Kidney epithelial cell (primary cell): ENCODE data around the gene EFCAB6. TPM values are rescaled to one million over a fixed set of nuclear protein-coding genes. Genes with fewer than 3 reads are reported as not detected.

Source experiments
- DNase-seq: peaks from one replicate; pipeline ENCODE4 v3.0.0-alpha.2; 2010; ENCODE audit warnings: low read depth
- H3K27me3 ChIP-seq: 2 replicates; pipeline ENCODE4 v1.6.0; 2011; ENCODE audit warnings: low read length; ENCODE audit not compliant: control insufficient read depth, insufficient read depth
- H3K36me3 ChIP-seq: 2 replicates; pipeline ENCODE4 v1.5.1; 2011; ENCODE audit warnings: low read length; ENCODE audit not compliant: control insufficient read depth, insufficient read depth
- H3K4me3 ChIP-seq: 2 replicates; pipeline ENCODE4 v1.5.1; 2011; ENCODE audit warnings: low read depth, mild to moderate bottlenecking, control low read depth, low read length
- CTCF ChIP-seq: IDR thresholded peaks from 2 replicates; pipeline ENCODE4 v1.5.1; 2011; ENCODE audit warnings: mild to moderate bottlenecking, moderate library complexity, low read length, control low read depth, inconsistent platforms; ENCODE audit not compliant: insufficient read depth, poor library complexity, severe bottlenecking
- total RNA-seq: library from RNA; depleted of rRNA; stranded (reverse); fragments of >200 nt; gene quantifications from 2 replicates; pipeline ENCODE4 v1.2.3, GENCODE V29; 2015

Gene EFCAB6
- total RNA-seq, 1 donor from 2014 or later: 2.3 TPM

- no peak for TF ChIP-seq CTCF
- DNase-seq: no peak
- no peak overlapping the region for H3K4me3 ChIP-seq
- no peaks in the 10 kb centered on the region for H3K36me3 ChIP-seq
- no peaks in the 10 kb centered on the region for H3K27me3 ChIP-seq
Measured at GRCh38 chr22:43817402-43817801, 5.3 kb upstream of the EFCAB6 start.

DNA sequence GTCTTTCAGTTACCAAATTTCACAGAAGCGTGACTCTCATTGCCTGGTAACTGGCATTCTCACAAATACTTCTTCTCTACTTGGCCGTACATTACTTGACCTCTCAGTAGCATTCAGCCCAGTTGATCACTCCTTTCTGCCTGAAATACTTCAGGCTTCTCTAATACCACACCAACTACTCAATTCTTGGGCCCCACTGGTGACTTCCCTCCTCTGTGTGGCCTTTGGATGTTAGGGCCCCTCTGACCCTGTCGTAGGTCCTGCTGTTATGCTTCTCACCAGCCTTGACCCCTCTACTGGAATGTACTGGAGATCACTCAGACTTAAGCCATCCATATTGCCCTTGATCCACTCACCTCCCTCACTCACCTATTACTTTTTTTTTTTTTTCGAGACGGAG, 2.2 kb upstream of the EFCAB6 start:
- DNase-seq: no peak
- TF ChIP-seq CTCF: no peak
- Histone ChIP-seq H3K4me3 (no peak overlapping the region), H3K36me3 (no peaks in the 10 kb centered on the region), H3K27me3 (no peaks in the 10 kb centered on the region)

DNA sequence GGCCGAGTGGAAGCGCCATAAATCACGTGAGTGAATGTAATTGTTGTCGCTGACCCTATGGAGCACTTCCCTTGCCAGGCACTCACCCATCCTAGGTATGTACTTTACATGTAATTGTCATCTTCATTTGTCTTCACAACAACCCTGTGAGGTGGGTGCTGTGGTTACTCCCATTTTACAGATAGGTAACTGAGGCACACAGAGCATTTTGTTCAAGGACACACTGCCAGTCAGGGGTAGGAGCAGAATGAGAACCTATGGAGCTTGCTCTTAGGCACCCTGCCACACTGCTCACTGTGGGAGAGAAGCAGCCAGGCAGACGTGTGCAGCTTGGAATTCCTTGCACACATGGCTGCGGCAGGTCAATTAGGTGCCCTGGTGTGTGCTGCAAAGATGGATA, 785 bp upstream of the EFCAB6 start:
- peak overlapping the region; percentile 93 for H3K4me3 ChIP-seq
- no peak for DNase-seq
- no peak for TF ChIP-seq CTCF

DNA sequence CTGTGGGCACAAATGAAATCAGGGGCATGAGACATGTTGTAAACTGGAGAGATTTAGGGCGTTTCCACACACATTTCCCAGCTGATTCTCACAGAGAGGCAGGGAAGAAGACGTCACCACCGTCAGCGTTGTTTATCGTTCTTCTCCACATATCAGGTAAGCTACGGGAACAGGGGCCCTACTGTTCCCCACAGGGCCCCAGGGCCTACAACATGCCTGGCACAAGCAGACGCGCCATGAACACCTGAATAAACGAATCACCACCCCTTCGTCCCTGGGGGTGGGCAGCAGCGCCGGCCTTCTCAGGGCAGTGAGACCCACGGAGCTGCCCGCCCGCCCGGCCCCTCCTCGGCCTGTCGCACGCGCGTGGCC, 342 bp downstream of the EFCAB6 start:
- no peak for TF ChIP-seq CTCF
- Histone ChIP-seq H3K27me3 (no peaks in the 10 kb centered on the region), H3K36me3 (no peaks in the 10 kb centered on the region), H3K4me3 (peak overlapping the region; percentile 93)
- no peak for DNase-seq

More for the DNA sequence above, 785 bp upstream of the EFCAB6 start:
- no peaks in the 10 kb centered on the region for H3K27me3 ChIP-seq
- no peaks in the 10 kb centered on the region for H3K36me3 ChIP-seq

DNA sequence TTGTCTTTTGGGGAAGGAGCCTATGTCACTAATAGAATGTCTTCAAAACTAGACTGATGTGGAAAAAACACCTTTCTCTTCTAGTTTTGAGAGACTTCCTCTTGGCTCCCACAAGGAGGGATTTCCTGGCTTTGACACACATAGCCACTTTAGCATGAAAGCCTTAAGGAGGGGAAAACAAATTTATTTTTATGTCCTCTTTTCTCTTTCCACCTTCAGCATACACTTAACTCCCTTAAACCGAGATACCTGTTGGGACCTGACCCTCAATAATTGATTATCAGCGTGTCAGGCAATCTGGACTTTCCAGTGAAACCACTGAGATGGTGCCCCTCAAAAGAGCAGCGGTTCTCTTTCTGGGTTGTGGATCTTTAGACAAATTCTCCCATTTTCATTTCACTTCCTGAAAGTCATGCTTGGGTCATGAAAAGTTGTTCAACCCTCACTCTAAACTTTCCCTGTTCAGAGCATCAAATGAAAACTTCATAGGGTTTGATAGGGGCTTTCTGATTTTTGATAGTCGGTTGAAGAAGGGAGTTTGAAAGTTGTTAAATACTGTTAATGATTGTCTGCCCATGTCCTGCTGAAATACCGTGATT, 9.1 kb downstream of the EFCAB6 start:
- TF ChIP-seq CTCF: no peak
- H3K27me3 ChIP-seq: no peaks in the 10 kb centered on the region
- no peaks in the 10 kb centered on the region for H3K36me3 ChIP-seq
- H3K4me3 ChIP-seq: no peak overlapping the region
- no peak for DNase-seq

GRCh38 chr22:43800970-43801369, 11.1 kb downstream of the EFCAB6 start:
- TF ChIP-seq CTCF: no peak
- DNase-seq: no peak
- no peak overlapping the region for H3K4me3 ChIP-seq
- H3K36me3 ChIP-seq: no peaks in the 10 kb centered on the region
- H3K27me3 ChIP-seq: no peaks in the 10 kb centered on the region
